Measurements from ENCODE around the gene GUK1.
A peak's percentile ranks its signal among the peaks of the same experiment; 100 is the strongest.
"Not testable (repeated sequence)": the region's sequence is repeated elsewhere in the genome, so short reads cannot be mapped to it uniquely, and the experiment has no call there.

The GUK1 gene

DNA sequence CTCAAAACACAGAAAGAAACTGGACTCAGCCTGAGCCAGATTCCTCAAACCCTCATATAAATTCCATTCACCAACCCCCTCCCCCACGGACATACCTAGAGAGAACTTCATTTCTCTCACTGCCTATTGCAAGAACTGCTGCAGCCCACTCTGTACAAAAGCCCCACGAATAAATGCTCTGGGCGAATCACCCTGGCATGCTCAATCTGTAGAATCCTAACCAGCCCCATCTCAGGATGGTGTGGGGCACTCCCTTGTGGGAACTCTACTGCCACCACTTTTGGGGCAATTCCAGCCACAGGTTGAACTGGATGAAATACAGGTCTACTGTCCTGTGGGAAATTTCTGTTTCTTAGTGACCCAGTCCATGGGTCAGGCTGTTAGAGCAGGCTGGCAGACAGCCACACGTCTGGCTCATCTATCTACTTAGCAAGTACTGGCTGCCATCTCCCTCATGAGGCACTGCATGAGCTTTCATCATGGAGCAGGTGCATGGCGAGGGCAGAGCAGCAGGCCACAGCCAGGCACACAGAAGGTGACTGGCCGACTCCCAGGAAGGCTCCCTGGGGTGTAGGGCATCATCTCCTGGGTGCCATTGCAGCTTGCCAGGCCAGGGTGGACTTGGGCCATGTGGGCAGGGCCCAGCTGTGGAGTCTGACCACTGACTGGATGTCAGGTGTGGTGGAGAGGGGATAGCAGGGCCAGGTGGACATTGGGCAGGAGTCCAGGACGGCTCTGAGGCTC lies 35.4 kb upstream of the GUK1 start:
- DNase-seq (ENCODE audit: low read depth in 2 of 2): no peak

DNA sequence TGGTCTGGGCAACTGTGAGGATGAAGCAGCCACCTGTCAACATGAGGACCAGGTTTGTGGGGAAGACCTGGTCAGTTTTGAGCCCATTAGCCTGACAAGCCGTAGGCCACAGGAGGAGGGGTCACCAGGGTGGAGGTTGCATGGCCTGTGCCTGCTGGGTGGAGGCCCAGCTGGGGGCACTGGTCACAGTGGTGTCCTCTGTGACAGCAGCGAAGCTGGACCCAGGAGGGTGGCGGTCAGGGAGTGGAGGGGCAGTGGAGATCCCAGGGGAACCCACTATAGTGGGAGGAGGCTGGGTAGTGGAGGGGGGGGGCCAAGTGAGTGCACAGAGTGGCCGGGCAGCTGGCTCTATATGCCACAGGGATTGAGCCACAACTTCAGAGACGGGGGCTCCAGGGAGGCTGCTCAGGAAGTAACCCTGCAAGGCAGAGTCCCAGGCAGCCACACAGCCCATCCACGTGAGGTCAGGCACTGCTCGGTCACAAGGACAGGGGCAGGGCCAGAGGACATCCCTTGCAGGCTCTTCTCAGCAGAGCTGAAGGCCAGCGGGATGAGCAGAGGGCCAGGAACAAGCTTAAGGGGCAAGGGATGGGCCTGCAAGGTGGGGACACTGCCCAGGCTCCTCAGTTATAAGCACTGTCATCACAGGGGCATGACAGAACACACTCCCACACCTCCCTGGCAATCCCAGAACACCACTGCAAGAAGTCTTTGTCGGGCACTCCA lies 34.6 kb upstream of the GUK1 start:
- DNase-seq (ENCODE audit: low read depth in 2 of 2): no peak

DNA sequence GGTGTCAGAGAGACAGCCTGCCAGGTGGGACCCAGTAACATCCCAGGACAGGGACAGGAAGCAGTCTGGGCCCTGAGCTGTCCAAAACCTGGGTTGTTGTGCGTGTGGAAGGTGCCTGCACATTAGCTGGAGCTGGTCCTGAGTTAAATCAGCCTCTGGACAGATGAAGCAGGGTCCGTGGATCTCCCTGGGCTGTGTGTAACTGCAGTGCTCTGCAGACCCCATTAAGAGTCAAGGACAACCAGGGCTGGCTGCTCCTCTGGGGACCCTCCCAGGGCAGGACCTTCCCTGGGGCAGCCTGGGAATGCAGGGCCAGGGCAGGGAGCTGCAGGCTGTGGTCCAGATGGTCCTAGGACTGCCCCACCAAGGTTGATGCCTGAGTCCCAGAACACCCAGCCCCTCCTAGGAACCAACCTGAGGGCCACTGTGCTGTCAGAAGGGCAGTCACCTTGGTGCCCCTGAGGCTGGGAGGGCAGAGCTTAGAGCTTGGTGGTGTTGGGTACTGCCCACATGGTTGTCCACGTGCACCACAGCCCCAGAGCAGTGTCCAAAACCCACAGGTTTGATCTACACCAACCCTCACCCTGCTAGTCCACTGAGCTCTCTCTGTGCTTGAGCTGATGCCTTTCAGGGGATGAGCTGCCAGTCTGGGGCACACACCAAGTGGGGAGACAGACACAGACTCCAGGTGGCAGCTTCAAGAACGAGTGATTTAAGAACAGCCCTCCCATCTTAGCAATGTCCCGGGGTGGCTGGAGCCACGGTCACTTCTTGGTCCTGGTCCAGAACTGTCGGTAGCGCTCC lies 33.9 kb upstream of the GUK1 start:
- no peak for DNase-seq (ENCODE audit: low read depth in 2 of 2)

DNA sequence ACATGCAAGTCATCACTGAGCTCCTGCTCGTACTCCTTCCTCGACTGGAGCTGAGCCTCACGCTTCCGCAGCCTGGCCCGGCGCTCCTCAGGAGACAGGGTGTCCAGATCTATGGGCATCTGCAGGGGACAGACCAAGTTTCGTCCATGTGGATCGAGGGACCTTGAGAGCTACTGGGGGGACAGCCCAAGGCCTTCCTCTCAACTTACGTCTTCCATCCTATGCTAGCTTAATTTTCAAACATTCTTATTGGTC lies 33.4 kb upstream of the GUK1 start:
- DNase-seq (ENCODE audit: low read depth in 2 of 2): no peak

DNA sequence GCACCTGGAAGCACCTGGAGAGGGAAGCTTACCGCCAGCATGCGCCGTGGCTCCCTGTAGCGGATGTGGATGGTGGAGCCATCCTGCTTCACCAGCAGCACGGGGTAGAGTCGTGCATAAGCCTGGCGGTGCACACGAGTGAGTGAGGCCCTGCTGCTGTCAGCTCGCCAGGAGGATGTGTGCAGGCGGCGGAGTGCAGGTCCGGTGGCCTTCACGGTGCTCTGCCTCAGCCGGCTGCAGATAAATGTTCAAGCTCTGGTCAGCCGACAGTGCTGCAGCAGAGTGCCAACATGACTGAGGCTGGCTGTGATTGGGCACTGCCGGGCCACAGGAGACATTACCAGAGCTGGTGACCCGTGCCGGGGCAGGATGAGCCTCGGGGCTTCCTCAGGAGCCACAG lies 32.4 kb upstream of the GUK1 start:
- DNase-seq (ENCODE audit: low read depth in 2 of 2): no peak

DNA sequence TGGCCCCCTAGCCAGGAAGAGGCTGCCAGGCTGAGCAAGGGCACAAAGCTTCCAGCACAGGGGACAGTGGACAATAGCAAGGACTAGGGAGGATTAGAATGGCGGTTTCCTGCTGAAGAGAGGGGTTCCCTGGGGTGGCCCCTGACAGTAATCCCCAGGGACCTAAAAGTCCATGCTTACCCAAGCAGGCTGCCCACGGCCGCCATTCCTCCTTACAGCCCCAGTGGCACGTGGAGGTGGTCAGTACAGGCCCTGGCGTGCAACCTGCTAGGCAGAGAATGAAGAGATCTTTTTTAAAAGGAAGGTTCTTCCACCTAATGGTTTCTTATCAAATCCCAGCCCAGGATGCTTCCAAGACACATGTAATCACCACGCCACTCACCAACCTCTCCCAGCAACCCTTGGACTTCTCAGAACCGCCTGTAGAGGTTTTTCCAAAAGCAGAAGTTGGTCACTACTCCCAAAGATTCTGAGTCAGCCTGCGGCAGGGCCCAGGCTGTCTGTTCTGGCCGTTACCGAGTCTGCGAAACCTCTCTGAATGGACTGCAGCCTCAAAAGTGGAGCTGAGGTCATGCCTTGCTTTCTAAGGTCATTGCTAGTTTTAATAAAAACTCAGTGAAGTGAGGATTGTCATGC lies 31.9 kb upstream of the GUK1 start:
- DNase-seq (ENCODE audit: low read depth in 2 of 2): no peak

DNA sequence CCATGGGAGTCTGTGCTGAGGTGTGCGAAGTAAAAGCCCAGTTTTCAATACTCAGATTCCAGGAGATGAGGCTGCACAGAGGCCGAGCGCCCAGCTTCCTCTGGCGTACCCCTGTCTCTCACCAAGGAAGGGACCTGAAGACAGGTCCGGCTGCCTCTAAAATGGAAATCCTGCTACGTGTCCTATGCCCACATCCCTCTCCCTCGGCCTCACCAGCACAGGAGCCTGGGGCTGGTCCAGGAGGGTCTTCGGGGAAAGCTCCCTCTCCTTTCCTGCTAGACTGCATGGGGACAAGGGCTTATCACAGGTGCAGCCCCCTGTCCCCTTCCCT lies 31.4 kb upstream of the GUK1 start:
- DNase-seq (ENCODE audit: low read depth in 2 of 2): no peak

DNA sequence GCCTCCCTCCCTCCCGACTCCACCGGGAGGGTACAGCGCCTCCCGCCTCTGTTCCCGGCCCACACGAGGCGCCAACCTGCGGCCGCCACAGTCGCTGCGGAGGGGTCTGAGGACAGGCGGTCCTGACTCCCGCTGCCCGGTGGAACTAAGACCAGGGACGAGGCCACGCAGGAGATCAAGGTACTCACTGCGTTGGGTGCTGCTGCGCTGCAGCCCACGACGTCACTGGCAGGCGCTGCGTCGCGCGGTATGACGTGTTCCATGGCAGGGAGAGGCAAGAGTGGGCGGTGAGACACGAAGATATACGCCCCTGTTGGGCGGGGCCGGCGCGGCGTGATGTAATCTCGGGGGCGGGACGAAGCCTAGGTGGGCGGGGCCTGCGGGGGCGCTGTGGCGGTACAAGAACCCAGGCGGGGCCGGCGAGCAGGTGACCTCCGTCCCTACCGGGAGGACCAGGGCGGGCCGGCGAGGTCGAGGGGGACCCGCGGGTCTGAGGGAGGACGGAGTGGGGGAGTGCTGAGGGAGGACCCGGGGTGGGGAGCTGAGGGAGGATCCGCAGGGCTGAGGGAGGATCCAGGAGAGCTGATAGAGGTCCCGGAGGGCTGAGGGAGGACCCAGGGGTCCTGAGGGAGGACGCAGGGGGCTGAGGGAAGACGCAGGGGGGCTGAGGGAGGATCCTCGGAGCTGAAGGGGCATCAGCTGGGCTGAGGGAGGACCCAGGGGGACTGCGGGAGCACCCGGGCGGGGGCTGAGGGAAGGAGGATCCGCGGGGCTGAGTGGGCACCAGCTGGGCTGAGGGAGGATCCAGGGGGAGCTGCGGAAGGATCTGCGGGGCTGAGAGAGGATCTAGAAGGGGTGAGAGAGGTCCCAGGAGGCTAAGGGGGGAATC lies 30.8 kb upstream of the GUK1 start, which contains the start of gene MRPL55:
MRPL55 (minus strand) TSS at position 227 of the 889 bp plus-strand sequence. CDS start 1,039 bp downstream, outside the sequence.
- peak; percentile 95 to 98 for DNase-seq (ENCODE audit: low read depth in 2 of 2)

DNA sequence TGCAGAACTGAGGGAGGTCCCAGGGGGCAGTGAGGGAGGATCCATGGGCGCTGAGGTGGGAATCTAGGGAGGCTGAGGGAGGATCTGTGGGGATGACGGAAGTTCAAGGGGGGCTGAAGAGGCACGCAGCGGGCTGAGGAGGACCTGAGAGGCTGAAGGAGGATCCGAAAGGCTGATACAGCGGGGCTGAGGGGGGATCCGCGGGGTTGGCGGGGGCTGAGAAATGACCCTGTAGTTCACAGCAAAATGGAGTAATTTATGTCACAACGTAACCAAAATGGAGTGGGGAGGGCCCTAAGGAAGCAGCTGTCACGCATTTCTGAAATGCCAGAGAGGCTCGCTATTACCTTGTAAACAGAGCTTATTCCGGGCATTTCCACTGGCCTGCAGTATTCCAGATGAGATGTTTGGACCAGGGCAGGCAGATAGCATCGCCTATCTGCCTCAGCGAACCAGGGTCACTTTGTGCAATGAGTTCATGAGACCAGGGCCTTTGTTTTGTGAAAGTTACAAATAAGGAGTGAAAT lies 30.1 kb upstream of the GUK1 start:
- no peak for DNase-seq (ENCODE audit: low read depth in 2 of 2)

DNA sequence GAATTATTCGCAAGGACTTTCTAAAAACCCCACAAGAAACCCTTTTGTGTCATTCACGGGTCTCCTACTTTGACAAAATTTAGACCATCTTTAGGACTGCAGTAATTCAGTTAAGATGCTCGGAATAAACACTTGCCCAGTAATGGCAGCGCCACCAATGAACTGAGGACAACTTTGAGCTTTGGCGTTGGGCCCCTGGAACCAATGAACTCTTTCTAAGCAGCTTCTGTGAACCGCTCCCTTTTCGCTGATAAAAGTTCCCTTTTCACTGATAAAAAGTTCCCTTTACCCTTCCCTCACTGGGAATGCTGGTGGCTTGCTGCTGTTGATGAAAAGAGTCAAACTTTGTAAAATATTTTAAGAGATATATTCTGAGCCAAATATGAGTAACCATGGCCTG lies 29.5 kb upstream of the GUK1 start:
- no peak for DNase-seq (ENCODE audit: low read depth in 2 of 2)

DNA sequence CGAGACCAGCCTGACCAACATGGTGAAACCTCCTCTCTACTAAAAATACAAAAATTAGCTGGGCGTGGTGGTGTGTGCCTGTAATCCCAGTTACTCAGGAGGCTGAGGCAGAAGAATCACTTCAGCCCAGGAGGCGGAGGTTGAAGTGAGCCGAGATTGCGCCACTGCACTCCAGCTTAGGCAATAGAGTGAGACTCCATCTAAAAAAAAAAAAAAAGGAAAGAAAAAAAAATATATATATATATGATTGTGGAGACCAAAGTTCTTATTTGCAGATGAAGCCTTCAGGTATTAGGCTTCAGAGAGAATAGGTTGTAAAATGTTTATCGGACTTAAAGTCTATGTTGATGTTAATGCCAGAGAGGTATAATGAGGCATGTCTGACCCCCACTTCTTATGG lies 28.8 kb upstream of the GUK1 start:
- DNase-seq (ENCODE audit: low read depth in 2 of 2): not testable (repeated sequence)

DNA sequence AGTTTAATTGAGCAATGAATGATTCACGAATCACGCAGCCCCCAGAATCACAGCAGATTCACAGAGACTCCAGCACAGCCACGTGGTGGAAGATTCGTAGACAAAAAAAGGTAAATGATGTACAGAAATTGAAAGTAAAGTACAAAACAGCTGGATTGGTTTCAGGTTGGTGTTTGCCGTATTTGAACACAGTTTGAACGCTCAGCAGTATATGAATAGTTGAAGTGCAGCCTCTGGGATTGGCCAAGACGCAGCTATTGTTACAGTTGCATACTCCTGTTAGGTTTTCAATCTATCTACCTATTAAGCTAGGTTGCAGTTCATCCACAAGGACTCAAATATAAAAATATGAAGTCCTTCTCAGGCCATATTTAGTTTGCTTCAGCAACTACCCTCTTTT lies 27.9 kb upstream of the GUK1 start:
- no peak for DNase-seq (ENCODE audit: low read depth in 2 of 2)

DNA sequence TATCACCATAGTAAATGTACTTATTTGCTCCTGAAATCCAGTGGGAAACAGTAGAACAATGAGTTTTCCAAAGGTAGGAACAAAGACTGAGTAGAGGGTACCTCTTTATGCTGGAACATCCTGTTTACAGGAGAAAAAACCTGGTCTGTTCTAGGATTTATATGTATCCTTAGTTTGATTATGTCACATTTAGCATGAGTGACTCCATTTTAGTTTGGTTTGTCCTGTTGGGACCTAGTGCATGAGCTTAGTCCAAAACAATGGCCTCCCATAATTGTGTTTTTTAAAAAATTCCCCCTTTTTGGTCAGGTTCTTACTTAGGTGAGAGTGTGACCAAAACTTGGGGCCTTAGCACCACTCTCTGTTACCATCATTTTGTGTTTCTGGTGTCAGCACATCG lies 27.5 kb upstream of the GUK1 start:
- DNase-seq (ENCODE audit: low read depth in 2 of 2): no peak

DNA sequence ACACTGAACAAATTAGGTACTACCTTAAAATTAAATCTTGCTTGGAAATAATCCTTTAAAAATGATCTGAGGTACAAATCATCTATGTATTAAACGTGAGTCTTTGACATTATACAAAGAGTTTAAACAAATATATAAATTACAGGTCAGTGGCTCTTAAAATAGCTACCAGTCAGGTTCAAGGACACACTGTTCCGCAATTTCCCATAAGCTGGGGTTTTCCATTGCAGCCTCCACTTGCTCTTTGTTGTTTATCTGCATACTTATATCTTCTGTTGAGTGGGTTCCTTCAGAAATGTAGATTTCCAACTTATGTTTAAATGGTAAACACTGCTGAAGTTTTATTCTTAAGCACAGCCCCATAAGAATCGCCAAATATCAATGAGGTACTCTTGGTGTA lies 25.3 kb upstream of the GUK1 start:
- DNase-seq (ENCODE audit: low read depth in 2 of 2): no peak

DNA sequence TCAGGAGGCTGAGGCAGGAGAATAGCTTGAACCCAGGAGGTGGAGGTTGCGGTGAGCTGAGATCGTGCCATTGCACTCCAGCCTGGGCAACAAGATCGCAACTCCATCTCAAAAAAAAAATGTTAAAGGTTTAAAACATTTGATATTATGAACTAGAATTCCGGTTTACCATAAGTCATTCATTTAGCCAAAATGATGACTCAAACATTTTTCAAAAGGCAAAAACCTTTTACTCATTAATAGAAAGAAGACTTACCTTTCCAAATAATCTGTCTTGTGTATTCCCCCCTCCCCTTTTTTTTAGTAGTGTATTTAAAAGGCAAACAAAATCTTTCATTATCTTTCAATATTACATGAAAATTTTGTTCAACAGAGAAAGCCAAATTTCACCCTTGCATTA lies 22.7 kb upstream of the GUK1 start:
- DNase-seq (ENCODE audit: low read depth in 2 of 2): no peak

DNA sequence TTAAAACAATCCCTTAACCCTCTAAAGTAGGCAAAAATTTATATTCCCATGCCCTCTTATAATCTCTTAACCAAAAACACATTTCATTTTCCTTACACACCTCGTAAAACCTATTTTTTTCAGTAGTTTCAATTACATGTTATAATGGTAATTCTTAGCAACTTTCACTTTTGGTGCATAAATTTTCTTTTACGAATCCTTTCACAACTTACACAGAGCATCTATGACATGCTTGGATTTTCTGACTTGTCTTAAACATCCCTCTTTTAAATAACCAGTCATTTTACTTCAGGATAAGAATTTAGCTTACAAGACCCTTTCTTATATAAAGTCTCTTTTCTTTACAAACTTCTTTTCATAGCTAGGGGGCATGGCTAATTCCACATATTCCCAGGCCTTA lies 22.0 kb upstream of the GUK1 start:
- DNase-seq (ENCODE audit: low read depth in 2 of 2): no peak

DNA sequence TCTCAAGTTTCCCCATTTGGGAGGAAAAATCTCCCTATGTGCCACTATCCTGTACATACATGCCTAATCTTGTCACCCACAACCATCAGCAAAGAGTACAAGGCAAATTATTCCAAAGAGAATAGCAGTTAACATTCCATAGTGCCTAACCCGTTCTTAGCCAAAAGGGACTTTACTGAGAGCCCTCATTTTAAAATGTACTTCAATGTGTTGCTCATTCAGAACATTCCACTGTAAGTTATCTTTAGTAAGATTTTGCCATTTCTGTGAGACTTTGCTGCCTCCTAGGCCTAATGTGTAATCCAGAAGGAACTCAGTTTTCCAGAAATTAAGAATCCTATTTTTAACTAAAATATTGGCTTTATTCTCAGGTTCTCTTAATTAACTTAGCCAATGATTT lies 19.7 kb upstream of the GUK1 start:
- no peak for DNase-seq (ENCODE audit: low read depth in 2 of 2)

DNA sequence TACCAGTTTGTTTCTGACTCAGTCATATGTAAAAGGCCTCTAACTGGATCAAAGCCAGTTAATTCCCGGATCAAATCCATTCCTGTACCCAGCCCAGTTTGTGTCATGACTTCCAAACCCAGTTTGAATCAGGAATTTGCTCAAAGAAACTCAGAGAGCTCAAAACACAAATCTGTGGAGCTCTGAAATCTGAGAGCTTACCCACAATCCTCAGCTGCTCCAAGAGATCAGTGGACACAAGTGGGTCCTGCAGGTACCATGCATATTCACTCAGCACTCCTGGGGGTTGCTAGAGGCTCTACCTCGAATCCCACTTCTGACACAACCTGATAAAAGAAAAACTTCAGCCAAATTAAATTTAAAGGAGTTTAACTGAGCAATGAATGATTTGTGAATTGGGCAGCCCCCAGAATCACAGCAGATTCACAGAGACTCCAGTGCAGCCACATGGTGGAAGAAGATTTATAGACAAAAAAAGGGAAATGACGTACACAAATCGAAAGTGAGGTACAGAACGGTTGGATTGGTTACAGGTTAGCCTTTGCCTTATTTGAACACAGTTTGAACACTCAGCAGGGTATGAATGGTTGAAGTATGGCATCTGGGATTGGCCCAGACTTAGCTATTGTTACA lies 19.1 kb upstream of the GUK1 start:
- DNase-seq (ENCODE audit: low read depth in 2 of 2): no peak

DNA sequence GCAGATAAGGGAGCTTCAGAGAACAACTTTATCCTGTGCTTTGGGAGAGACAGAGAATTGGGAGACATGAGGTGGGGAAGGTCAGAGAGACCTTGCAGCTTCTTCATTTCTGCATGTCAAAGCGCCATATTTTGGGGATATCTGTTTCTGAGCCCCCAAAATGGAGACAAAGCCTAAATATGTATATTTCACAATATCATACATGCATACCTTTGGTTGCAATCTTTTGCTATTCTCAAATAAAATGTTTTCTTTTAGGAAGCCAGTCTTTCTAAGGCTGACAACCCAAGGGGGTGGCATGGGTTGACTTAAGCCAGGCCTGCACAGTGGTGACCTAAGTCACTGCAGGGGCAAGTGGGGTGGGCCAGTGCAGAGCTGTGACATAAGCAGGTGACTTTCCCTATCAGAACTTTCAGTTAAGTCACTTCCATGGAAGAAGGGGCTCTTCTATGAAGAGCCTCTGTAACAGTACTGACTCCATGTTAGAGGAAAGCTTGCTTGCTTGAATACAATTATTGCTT lies 17.1 kb upstream of the GUK1 start:
- no peak for DNase-seq (ENCODE audit: low read depth in 2 of 2)

DNA sequence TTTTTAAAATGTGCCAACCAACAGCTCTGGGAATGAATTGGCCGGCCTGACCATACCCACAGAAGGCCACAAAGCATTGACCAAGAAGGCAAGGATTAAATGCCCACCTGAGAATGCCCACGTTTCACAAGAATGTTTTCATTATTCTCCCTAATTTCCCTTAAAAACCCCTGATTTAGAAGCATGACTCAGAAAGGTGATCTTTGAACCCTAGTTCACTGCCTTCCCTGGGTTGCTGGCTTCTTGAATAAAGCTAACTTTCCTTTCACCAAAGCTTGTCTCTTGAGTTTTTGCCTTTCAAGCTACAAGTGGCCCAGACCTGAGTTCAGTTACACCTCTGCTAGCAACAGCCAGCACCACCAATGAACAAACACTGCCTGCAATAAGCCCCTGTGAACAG lies 16.6 kb upstream of the GUK1 start:
- DNase-seq (ENCODE audit: low read depth in 2 of 2): no peak

DNA sequence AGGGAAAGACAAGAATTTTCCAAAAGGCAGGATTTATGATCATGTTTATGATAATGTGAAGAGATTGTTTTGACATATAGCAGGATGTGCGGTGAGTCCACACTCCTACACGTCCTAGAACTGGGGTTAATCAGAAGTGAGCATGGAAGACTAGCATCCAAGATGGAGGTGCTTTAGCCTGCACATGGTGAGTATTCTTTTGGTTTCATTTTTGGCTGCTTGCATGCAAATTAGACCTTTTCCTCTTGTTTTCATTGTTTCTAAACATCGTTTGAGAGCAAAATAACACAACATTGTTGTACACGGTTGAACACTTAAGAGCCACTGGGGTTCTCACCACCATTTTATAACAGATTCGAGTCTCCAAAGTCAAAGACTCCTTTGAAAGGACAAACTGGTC lies 14.9 kb upstream of the GUK1 start:
- DNase-seq (ENCODE audit: low read depth in 2 of 2): no peak
